Activated naive CD4-positive, alpha-beta T cell treated with anti-CD3 and anti-CD28 coated beads, Interleukin-2, amount 10 ng/mL, durations not matched to agents 7 days and 5 days (primary cell): ENCODE results near the gene AASDH.

Source experiments
- CTCF ChIA-PET: fragments of 350-600 bp; sonication (Branson Sonifier 250); formaldehyde crosslinking; loops from one replicate; lab custom pipeline; 2021; ENCODE audit warnings: antibody characterized with exemption; lab: Charles Lee
- DNase-seq: peaks from one replicate; pipeline ENCODE4 v3.0.0-alpha.2; 2020
- H3K27ac Mint-ChIP-seq: one replicate; pipeline ENCODE4 v1.8.0; 2021; ENCODE audit warnings: mild to moderate bottlenecking, moderate library complexity, mixed read lengths
- H3K27me3 Mint-ChIP-seq: one replicate; pipeline ENCODE4 v1.8.0; 2021; ENCODE audit warnings: mild to moderate bottlenecking, mixed read lengths
- H3K36me3 Mint-ChIP-seq: one replicate; pipeline ENCODE4 v1.8.0; 2021; ENCODE audit warnings: mixed read lengths
- H3K4me1 Mint-ChIP-seq: one replicate; pipeline ENCODE4 v1.8.0; 2021; ENCODE audit warnings: mixed read lengths
- H3K4me3 Mint-ChIP-seq: one replicate; pipeline ENCODE4 v1.8.0; 2021; ENCODE audit warnings: mild to moderate bottlenecking, moderate library complexity, mixed read lengths
- H3K9me3 Mint-ChIP-seq: one replicate; pipeline ENCODE4 v1.8.0; 2021; ENCODE audit warnings: mixed read lengths

The AASDH gene

GRCh38 chr4:56416349-56416748 is 29.1 kb upstream of the AASDH start:
- H3K27me3 Mint-ChIP-seq, result no peaks in the 10 kb centered on the region
- no peak for DNase-seq
- no peak overlapping the region for H3K27ac Mint-ChIP-seq
- no peaks in the 10 kb centered on the region for H3K36me3 Mint-ChIP-seq
- no peaks in the 10 kb centered on the region for H3K9me3 Mint-ChIP-seq
- H3K4me1 Mint-ChIP-seq, result peaks cover 6% of the 10 kb centered on the region
- CTCF ChIA-PET, result no interaction called here
- no peak overlapping the region for H3K4me3 Mint-ChIP-seq

DNA sequence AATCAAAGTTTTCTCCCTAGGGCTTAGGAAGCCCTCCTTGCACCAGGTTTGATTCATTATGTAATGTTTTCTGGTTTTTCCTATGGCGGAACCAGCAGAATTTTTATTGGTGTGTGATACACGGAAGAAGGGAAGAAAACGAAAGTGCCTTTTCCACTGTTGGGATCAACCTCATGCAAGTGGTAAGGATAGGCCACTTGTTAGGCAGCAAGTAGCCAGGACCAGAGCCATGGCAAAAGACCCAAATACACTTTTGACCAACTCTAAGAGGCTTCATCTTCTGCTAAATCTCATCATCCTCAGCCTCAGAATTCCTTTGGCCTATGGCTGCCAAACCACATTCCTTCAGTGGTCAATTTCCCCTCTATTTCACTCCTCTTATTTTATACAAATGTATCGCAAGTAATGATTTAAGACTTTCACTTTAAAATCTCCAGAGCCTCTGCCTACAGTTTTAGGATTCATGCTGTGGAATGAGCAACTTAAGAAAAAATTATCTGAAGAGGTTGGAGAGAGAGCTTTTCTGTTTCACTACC is 26.9 kb upstream of the AASDH start:
- no peak overlapping the region for H3K27ac Mint-ChIP-seq
- no peak for DNase-seq
- H3K4me3 Mint-ChIP-seq, result no peak overlapping the region
- CTCF ChIA-PET, result no interaction called here
- H3K4me1 Mint-ChIP-seq, result peaks cover 12% of the 10 kb centered on the region
- H3K36me3 Mint-ChIP-seq, result no peaks in the 10 kb centered on the region
- no peaks in the 10 kb centered on the region for H3K9me3 Mint-ChIP-seq
- H3K27me3 Mint-ChIP-seq, result no peaks in the 10 kb centered on the region

DNA sequence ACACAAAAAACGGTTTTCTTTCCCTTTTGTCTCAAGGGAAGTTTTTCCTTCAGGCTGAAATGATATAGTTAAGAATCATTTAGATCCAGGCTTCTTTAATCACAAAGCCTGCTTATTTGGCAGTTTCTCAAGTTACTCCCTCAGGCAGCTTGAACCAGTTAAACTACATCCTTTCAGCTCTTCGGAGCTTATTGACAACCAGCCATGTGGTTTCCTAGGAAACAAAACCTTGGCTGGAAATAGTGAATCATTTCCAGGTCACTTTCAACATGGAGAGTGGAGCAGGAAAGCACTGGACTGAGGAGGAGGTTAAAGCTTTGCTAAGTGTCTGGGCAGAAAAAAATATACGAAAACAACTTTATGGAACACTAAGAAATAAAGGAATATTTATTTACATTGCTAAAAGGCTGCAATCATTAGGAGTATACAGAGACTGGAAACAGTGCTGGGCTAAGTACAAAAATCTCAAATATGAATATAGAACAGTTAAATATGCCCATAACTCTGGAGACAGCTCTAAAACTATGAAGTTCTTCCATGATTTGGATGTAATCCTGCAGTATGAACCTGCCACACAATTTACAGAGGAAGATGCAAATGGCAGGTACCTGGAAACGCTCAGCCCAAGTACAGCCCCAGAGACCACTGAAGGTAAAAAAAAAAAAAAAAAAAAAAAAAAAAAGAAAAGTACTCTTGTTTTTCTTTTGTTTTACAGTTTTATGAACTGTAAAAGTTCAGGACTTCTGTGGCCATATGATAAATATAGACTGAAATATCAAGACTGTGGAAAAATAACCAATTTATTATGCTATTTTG is 23.2 kb upstream of the AASDH start:
- CTCF ChIA-PET, result interaction anchor here (1.2 to 1.5 kb wide), 3 partner anchors 15 to 23 kb away, joined by 4 read pairs; partner anchors contain the start of gene AASDH
- Mint-ChIP-seq H3K27ac (no peak overlapping the region), H3K27me3 (no peaks in the 10 kb centered on the region), H3K4me3 (no peak overlapping the region), H3K36me3 (peaks cover 10% of the 10 kb centered on the region), H3K4me1 (peaks cover 8% of the 10 kb centered on the region), H3K9me3 (no peaks in the 10 kb centered on the region)
- no peak for DNase-seq

GRCh38 chr4:56409511-56410090 is 22.3 kb upstream of the AASDH start:
- peaks cover 8% of the 10 kb centered on the region for H3K4me1 Mint-ChIP-seq
- no peak for DNase-seq
- H3K36me3 Mint-ChIP-seq, result peaks cover 10% of the 10 kb centered on the region
- no peaks in the 10 kb centered on the region for H3K27me3 Mint-ChIP-seq
- H3K4me3 Mint-ChIP-seq, result no peak overlapping the region
- CTCF ChIA-PET, result interaction anchor here (1.2 kb wide), 1 partner anchor 22 kb away, joined by 4 read pairs; the partner anchor contains the start of gene AASDH
- H3K27ac Mint-ChIP-seq, result no peak overlapping the region
- H3K9me3 Mint-ChIP-seq, result no peaks in the 10 kb centered on the region

GRCh38 chr4:56408978-56409377 is 21.7 kb upstream of the AASDH start:
- CTCF ChIA-PET, result no interaction called here
- Mint-ChIP-seq H3K4me3 (no peak overlapping the region), H3K27me3 (no peaks in the 10 kb centered on the region), H3K27ac (no peak overlapping the region), H3K9me3 (no peaks in the 10 kb centered on the region), H3K36me3 (peaks cover 10% of the 10 kb centered on the region), H3K4me1 (peaks cover 8% of the 10 kb centered on the region)
- no peak for DNase-seq

DNA sequence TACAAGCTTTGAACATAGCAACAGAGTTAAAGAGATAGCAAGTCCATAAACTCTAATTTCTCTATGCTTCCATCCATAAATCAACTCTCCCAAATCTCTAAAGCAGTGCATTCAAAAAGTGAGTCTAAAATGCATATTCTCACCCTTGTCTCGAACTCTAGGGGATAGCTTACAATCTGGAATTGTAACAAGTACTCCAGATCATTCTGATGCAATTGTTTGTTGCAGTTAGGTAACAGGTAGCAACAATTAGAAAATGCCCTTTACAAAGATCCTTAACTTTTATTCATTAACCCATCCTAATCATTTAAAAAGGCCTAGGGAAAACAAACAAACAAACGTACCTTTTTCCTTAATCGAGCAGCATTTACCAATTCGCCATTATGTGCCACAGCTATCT is 18.9 kb upstream of the AASDH start:
- no peaks in the 10 kb centered on the region for H3K9me3 Mint-ChIP-seq
- no peak overlapping the region for H3K4me3 Mint-ChIP-seq
- H3K27me3 Mint-ChIP-seq, result no peaks in the 10 kb centered on the region
- CTCF ChIA-PET, result interaction anchor here (1.3 to 1.5 kb wide), 2 partner anchors 139 to 394 kb away, joined by 3 read pairs; no protein-coding TSS in a partner anchor
- H3K36me3 Mint-ChIP-seq, result peaks cover 12% of the 10 kb centered on the region
- H3K4me1 Mint-ChIP-seq, result peaks cover 8% of the 10 kb centered on the region
- no peak for DNase-seq
- peak overlapping the region; percentile 30 for H3K27ac Mint-ChIP-seq

- CTCF ChIA-PET, result interaction anchor here (0.6 to 1.5 kb wide), 4 partner anchors 11 to 395 kb away, joined by 3 read pairs; no protein-coding TSS in a partner anchor
- Mint-ChIP-seq H3K27me3 (no peaks in the 10 kb centered on the region), H3K27ac (no peak overlapping the region), H3K4me3 (no peak overlapping the region), H3K4me1 (peaks cover 3% of the 10 kb centered on the region), H3K36me3 (peaks cover 16% of the 10 kb centered on the region), H3K9me3 (no peaks in the 10 kb centered on the region)
- no peak for DNase-seq
These were observed 17.7 kb upstream of the AASDH start for GRCh38 chr4:56405016-56405415.

DNA sequence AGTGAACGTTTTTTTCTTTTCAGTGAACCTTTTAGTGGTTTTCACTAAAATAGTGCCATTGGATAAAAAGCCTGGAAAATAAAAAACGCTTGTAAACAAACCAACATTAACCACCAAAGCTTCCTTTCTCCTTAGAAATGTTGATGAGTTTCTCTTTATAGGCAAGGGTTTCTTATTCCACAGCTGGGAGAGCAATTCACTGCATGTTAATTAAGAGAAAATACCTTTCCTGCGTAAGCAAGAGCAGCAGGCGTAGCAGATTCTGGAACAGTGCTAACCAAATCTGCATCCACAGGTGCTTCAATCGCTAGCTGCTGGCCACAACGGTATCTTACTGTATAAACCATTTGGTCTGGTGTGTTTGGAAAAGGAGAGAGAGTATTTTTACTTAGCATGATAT is 13.3 kb upstream of the AASDH start:
- H3K36me3 Mint-ChIP-seq, result peaks cover 7% of the 10 kb centered on the region
- no peak overlapping the region for H3K27ac Mint-ChIP-seq

GRCh38 chr4:56391270-56391669 is 4.0 kb upstream of the AASDH start:
- no peaks in the 10 kb centered on the region for H3K27me3 Mint-ChIP-seq

More for the DNA sequence above, 13.3 kb upstream of the AASDH start:
- H3K9me3 Mint-ChIP-seq, result no peaks in the 10 kb centered on the region
- H3K27me3 Mint-ChIP-seq, result no peaks in the 10 kb centered on the region
- DNase-seq, result no peak
- H3K4me1 Mint-ChIP-seq, result no peaks in the 10 kb centered on the region
- CTCF ChIA-PET, result no interaction called here
- H3K4me3 Mint-ChIP-seq, result no peak overlapping the region

DNA sequence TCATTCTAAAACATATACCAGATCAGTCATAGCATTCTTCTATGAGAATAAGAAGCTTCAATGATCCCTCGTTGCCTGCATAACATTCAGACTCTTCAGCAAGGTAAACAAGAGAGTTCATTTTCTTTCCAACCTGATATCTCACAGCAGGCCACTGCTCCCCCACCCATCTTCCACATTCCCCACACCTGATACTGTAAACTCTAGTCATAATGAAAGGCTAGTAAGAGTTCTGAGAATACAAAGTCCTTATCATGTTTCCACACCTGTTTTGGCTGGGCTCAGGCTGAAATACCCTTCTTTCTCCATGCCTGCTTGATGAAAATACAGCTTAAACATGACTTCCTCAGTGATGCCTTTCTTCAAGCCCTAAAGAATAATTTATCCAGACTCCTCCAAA is 2.3 kb upstream of the AASDH start:
- Mint-ChIP-seq H3K4me3 (peak overlapping the region; percentile 40), H3K27me3 (no peaks in the 10 kb centered on the region), H3K36me3 (peaks cover 9% of the 10 kb centered on the region), H3K9me3 (no peaks in the 10 kb centered on the region), H3K27ac (no peak overlapping the region), H3K4me1 (peaks cover 41% of the 10 kb centered on the region)
- no peak for DNase-seq
- CTCF ChIA-PET, result interaction anchor here (1.5 kb wide), 1 partner anchor 32 kb away, joined by 3 read pairs; no protein-coding TSS in a partner anchor

More at GRCh38 chr4:56391270-56391669, 4.0 kb upstream of the AASDH start:
- Mint-ChIP-seq H3K9me3 (no peaks in the 10 kb centered on the region), H3K36me3 (peaks cover 13% of the 10 kb centered on the region), H3K4me3 (no peak overlapping the region), H3K27ac (no peak overlapping the region), H3K4me1 (peaks cover 31% of the 10 kb centered on the region)
- CTCF ChIA-PET, result no interaction called here
- no peak for DNase-seq

GRCh38 chr4:56388306-56388705 is 1.0 kb upstream of the AASDH start:
- no peak for DNase-seq
- CTCF ChIA-PET, result interaction anchor here (1.6 to 2.1 kb wide), 2 partner anchors 22 to 48 kb away, joined by 4 to 10 read pairs; partner anchors contain the start of genes PAICS and PPAT
- Mint-ChIP-seq H3K9me3 (no peaks in the 10 kb centered on the region), H3K4me3 (peak overlapping the region; percentile 82), H3K27ac (peak overlapping the region; percentile 100), H3K27me3 (no peaks in the 10 kb centered on the region), H3K4me1 (peaks cover 45% of the 10 kb centered on the region), H3K36me3 (peaks cover 9% of the 10 kb centered on the region)

- Mint-ChIP-seq H3K27me3 (no peaks in the 10 kb centered on the region), H3K4me3 (peak overlapping the region; percentile 82), H3K27ac (peak overlapping the region; percentile 100), H3K9me3 (no peaks in the 10 kb centered on the region), H3K4me1 (peaks cover 45% of the 10 kb centered on the region), H3K36me3 (peaks cover 11% of the 10 kb centered on the region)
- CTCF ChIA-PET, result interaction anchor here (1.1 kb wide), 1 partner anchor 37 kb away, joined by 3 read pairs; no protein-coding TSS in a partner anchor
- DNase-seq, result no peak
These were observed 1.2 kb downstream of the AASDH start for GRCh38 chr4:56386091-56386490.

GRCh38 chr4:56375458-56375857 is 11.8 kb downstream of the AASDH start:
- Mint-ChIP-seq H3K4me1 (peaks cover 2% of the 10 kb centered on the region), H3K4me3 (no peak overlapping the region), H3K36me3 (peaks cover 7% of the 10 kb centered on the region), H3K27me3 (no peaks in the 10 kb centered on the region), H3K9me3 (no peaks in the 10 kb centered on the region), H3K27ac (no peak overlapping the region)
- no peak for DNase-seq
- CTCF ChIA-PET, result no interaction called here

- no peaks in the 10 kb centered on the region for H3K27me3 Mint-ChIP-seq
- no peaks in the 10 kb centered on the region for H3K9me3 Mint-ChIP-seq
- DNase-seq, result no peak
- no peak overlapping the region for H3K4me3 Mint-ChIP-seq
- CTCF ChIA-PET, result no interaction called here
- peaks cover 2% of the 10 kb centered on the region for H3K4me1 Mint-ChIP-seq
- no peak overlapping the region for H3K27ac Mint-ChIP-seq
- peaks cover 9% of the 10 kb centered on the region for H3K36me3 Mint-ChIP-seq
These were observed 12.3 kb downstream of the AASDH start for GRCh38 chr4:56374956-56375355.
